H54 (cell line): ENCODE measurements around the gene RCN1.
"Not testable (repeated sequence)": the region's sequence is repeated elsewhere in the genome, so short reads cannot be mapped to it uniquely, and the experiment has no call there.

Source experiments
- DNase-seq: peaks from one replicate; pipeline ENCODE4 v3.0.0; 2011; ENCODE audit warnings: low spot score, mixed read lengths; ENCODE audit not compliant: insufficient read length
- FAIRE-seq: peaks from 3 replicates; lab custom pipeline; 2011; peaks lifted over from hg19 to GRCh38; lab: Jason Lieb, UNC
- POLR2A ChIP-seq: IDR thresholded peaks from 2 replicates; pipeline ENCODE4 v1.6.1; 2011; ENCODE audit warnings: low read depth, mild to moderate bottlenecking, low read length

RCN1 gene

DNA sequence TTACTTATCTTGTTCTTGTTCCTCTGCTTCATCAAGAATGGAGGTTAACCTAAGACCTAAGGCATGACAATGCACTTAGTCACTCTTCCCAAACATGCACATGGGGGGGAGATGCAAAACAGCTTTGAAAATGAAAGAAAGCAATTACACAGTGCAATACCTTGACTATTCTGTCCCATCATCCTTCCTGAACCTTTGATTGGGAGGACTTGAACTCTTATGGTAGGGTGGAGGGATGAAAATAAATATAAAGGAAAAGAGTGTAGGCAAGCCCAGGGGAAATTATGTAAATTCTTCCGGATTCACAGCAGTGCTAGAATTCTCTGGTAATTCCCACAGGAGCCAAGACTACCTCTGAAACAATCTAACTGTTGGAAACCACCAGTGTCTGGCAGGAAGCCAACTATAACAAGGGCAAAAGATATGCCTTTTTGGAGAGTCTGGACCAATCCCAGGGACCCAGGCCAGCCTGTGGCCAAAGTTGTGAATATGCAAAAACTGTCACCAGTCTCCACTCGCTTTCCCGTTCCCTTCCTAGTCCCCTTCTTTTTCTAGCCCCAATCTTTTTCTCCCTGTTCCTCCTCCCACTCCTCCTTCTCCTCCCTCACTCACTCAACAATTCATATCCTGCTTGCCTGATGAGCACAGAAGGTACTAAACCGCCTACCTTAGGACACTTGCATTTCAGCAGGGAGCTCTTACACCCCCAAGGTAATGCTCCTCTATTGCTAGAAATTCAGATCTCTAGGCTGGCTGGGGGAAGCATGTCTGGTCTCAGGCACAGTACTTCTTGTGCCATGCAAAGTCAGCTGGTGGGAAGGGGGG is 2.5 kb upstream of the RCN1 start:
- FAIRE-seq (no peak), DNase-seq (peak; percentile 60)
- no peak for TF ChIP-seq POLR2A

DNA sequence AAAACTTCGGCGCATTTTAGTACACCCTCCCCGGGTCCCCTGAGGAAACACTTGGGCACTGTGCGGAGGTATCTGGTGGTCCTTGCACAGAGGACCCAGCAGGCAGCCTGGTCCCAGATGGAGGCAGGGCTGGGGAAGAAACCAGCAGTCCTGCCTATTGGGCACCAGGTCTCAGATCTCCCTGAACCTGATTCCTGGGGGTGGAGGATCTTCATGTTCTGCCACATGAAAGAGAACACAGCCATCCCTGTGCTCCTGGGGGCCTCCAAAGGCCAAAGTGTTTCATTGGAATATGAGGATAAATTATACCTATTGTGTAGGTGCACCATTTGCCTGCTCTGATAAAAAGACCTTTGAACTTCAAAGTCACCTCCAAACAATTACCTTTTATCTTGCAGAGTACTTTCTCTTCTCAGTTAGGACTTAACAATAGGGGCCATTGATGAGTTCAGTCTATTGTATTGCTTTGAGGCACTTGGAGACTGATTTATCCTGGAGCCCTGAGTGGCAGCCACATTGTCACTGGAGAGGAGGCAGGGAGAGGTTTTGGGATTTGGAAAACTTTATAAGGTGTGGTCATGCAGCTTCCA is 1.8 kb downstream of the RCN1 start:
- no peak for FAIRE-seq
- no peak for DNase-seq
- TF ChIP-seq POLR2A = no peak

DNA sequence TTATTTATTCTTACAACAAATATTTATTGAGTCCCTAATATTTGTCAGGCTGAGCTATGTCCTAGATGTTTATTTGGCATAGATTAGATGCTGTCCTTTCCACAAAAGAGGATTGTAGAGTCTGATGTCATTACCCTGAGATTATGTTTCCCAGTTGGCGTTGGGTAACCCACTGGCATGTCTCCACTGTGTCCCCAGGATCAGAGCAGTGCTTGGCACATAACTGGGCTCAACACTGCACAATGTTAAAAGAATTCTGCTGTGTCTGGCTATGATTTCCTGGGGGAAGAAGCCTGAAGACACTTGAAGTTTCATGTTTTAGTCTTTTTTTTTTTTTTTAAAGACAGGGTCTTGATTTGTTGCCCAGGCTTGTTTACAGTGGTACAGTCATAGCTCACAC is 4.0 kb downstream of the RCN1 start:
- DNase-seq (no peak), FAIRE-seq (no peak)
- no peak for TF ChIP-seq POLR2A

DNA sequence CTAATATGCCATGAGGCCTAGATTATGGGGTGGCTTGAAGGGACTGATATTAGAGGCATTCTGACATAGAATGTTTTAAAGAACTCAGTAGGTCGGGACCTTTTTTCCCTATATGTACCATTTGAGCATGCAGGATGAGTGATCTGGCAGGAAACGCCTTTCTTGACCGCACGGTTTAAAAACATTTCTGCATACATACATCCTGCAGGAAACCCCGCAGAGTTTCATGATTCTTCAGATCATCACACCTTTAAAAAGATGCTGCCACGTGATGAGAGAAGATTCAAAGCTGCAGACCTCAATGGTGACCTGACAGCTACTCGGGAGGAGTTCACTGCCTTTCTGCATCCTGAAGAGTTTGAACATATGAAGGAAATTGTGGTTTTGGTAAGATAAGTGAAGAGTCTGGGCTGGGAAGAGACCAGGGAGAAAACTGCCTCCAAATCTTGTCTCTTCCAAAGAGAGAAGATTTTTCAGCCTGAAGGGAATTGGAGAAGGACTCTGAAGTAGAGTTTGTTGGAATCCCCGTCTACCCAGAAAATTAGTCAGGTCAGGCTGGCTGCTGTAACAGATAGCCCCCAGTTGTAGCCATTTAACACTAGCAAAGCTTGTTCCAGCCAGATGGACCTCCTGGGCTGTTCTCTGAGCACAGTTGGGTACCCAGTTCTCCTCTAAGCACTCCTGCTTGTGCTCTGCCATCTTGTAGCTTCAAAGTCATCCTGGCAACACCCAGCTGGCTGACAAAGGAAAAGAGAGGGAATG is 7.4 kb downstream of the RCN1 start:
- FAIRE-seq (no peak), DNase-seq (no peak)

DNA sequence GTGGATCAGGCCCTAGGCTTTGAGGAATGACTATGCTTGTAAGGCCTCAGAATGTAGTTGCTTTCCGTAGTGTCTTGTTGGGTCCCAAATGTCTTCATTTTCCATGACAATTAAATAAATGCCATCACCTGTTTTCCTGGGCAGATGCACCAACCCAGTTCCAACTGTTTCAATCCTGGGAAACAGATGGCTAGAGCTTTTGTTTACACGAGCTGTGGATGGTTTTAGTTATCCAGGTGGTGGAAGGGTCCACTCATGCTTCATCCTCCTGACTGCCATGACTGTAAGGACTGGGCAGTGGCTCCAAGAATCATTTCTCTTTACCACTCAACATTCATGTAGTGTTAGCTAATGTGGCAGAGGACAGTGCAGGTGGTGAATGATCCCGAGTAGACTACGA is 8.6 kb downstream of the RCN1 start:
- TF ChIP-seq POLR2A = no peak
- FAIRE-seq (no peak), DNase-seq (no peak)

More for the DNA sequence above, 7.4 kb downstream of the RCN1 start:
- TF ChIP-seq POLR2A = no peak

DNA sequence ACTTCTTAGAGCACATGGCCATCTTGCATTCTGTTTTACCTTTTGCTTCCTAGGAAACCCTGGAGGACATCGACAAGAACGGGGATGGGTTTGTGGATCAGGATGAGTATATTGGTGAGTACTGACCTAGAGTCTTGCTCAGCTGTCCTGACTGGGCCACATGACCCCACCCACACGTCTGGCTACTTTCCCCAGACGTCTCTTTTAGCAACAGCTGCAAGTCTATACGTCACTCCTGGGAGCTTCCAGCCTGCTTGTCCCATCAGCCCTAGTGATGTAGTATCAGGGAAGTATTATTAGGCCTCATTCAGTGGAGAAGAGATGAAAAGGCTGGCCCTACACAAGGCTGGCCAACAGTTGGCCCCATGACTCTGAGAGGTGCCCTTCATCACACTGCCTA is 9.6 kb downstream of the RCN1 start:
- DNase-seq (no peak), FAIRE-seq (no peak)
- TF ChIP-seq POLR2A = no peak

DNA sequence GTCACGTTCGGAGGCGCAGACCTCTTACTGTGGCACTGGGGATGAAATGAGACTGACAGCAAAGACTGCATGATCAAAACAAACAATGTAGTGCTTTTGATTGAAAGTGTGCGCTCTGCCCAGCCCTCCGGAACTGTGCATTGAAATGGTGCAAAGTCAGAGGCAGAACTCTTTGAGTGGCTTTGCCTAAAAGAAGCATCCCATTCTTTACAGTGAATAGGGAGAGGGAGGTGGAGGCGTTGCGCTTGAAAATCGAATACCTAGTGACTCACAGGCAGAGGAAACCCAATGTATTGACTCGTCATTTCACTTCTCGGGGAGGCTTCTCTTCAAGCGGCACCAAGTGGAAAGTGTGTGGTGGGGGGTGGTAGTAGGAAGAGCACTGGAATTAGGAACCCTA is 10.9 kb downstream of the RCN1 start:
- FAIRE-seq (no peak), DNase-seq (no peak)
- no peak for TF ChIP-seq POLR2A

DNA sequence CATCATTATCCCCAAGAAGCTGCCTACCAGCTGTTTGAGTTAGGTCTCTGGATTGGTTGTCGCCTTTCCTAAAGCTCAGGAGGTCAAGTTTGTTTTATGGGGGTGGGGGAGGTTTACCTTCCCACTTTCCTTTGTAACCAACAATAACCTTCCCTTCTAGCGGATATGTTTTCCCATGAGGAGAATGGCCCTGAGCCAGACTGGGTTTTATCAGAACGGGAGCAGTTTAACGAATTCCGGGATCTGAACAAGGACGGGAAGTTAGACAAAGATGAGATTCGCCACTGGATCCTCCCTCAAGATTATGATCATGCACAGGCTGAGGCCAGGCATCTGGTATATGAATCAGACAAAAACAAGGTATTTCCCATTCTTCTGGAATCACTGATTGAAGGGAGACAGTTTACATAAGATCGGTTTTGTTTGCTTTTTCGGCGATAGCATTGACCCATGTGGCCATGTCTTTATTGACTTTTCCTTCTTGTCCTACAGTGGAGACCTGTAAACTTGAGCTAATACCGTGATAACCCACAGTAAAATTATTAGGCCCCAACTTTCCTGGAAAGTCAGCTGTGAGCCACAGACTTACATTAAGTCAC is 12.3 kb downstream of the RCN1 start:
- not testable (repeated sequence) for FAIRE-seq, DNase-seq

DNA sequence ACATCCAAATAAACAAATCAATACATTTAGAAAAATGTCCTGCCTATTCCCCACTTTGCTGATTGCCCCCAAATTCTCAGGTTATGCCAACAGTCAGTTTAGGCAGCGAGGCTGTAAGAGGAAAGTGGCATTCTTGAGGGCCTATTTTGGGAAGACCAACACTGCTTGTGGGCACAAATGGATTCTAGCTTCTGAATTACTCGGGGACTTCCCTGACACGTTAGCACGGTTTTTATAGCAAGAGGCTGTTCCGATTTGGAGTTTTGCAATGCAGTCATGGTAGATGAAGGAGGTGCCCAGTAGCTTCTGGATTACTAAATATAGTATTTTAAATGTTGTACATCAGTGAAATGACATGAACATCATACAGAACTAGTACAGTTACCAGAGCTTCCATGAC is 13.1 kb downstream of the RCN1 start:
- FAIRE-seq = no peak
- DNase-seq = no peak
- TF ChIP-seq POLR2A = no peak

DNA sequence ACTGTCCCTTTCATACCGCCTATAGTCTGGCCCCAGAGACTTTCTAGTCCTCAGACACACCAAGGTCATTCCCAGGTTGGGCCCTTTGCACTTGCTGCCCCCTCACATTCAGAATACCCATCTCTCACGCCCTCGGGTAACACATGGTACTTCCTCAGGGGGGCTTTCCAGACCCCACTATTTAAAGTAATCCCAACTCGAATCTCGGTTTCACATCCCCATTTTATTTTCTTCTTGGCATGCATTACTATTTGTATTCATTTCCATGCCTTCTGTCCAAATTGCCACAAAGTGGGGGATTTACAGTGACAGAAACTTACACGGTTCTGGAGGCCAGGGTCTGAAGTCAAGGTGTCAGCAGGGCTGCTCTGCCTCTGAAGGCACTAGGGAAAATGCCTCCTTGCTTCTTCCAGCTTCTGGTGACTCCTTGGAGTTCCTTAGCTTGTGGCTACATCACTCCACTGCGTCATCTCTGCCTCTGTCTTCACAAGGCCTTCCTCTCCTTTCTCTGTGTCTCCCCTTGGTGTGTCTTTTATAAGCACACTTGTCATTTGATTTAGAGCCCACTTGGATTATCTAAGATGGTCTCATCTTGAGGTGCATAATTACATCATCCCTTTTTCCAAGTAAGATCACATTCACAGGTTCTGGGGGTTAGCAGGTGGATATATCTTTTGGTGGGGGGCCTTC is 15.1 kb downstream of the RCN1 start:
- no peak for FAIRE-seq
- DNase-seq = no peak
- TF ChIP-seq POLR2A = no peak

DNA sequence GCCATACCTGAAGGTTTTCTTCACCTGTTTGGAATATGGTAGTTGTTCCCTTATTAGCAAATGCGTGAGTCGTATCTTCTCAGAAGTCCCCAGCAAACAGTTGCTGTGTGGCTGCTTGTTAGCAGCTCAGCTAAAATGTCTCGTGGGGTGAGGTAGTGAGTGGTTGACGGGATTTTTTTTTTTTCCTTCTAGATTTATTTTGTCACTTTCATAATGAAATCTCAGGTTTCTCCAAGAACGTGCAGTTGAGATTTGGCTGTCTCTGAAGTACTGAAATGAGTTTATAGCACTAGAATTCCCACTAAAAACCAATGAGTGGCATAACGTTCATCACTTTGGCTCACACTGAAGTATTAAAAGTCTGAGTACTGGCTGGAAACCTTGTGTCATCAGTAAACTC is 16.8 kb downstream of the RCN1 start:
- DNase-seq (no peak), FAIRE-seq (no peak)
- no peak for TF ChIP-seq POLR2A

DNA sequence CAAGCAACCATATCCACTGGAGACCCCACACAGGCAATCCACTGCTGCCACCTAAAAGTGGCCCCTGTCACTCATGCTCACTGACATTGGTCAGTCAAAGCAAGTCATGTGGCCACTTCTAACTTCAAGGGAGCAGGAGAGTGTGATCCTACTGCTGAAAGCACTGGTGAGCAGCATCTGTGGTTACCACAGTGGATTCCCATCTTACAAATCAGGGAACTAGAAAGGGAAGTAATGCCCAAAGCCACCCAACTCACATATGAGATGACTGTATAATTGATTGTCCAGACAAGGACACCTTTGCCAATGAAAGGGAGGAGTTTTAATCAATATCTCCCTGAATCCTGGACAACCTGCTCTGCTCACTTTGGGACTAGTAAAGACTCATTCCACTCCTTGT is 17.7 kb downstream of the RCN1 start:
- DNase-seq = no peak
- no peak for FAIRE-seq
- no peak for TF ChIP-seq POLR2A

DNA sequence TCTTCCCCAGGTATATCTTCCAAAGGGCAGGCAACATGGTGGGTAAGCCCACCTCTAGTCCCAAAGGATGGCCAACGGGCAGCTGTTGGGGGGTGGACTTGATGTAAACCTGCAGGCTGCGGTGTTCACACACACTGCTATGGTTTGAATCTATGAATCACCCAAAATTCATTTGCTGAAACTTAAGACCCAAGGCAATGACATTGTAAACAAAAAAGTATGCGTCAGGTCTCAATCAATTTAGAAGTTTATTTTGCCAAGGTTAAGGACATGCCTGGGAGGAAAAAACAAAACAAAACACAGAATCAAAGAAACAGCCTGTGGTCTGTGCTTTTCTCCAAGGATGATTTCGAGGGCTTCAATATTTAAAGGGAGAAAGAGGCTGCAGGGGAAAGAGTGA is 18.3 kb downstream of the RCN1 start:
- no peak for FAIRE-seq
- no peak for TF ChIP-seq POLR2A
- DNase-seq = no peak
